ENCODE measurements around the gene NPBWR2. TPM values are rescaled to one million over a fixed set of nuclear protein-coding genes. Genes with fewer than 3 reads are reported as not detected.
"Not testable (repeated sequence)": the region's sequence is repeated elsewhere in the genome, so short reads cannot be mapped to it uniquely, and the experiment has no call there.

Gene NPBWR2
- total RNA-seq, 1 donor from 2014 or later, result not detected

DNA sequence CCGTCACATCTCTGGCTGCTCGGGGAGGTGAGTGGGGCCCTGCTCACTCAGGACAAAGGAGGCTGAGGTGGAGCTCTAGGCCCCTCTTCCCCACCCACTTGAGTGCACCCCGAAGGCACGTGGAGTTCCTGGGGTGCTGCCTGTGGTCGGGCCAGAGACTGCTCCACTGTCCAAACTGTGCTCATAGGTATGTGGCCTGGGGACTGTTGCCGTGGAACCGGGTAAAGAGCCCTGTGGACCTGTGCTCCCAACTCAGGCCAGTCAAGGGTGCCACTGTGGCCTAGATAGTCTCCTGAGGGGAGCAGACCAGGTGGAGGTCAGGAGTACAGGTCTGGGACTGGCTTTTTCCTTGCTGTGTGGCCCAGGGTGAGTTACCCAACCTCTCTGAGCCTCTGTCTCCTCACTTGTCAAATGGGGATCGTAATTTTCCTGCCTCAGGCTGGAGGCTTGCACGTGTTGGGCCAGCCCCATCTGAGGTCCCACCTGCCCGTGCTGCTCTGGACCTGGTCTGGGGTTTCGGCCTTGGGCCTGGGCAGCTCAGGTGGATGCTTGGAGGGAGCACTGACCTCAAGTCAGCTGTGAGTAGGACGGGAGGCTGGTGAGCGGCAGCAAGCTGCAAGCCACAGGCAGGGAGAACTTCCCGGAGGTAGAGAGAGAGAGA lies 12.4 kb upstream of the NPBWR2 start:
- H3K4me1 Mint-ChIP-seq, result peaks cover 5% of the 10 kb centered on the region
- H3K36me3 Mint-ChIP-seq, result no peaks in the 10 kb centered on the region
- no peaks in the 10 kb centered on the region for H3K79me2 ChIP-seq (ENCODE audit: low read depth)
- H3K9me3 Mint-ChIP-seq, result peaks cover 6% of the 10 kb centered on the region
- no peak overlapping the region for H3K4me3 ChIP-seq
- H3K4me2 ChIP-seq, result no peak overlapping the region
- H3K27me3 ChIP-seq, result peaks cover 32% of the 10 kb centered on the region
- H3K36me3 ChIP-seq, result no peaks in the 10 kb centered on the region
- no peak for TF ChIP-seq CTCF (IDR thresholded peaks at IDR 0.05)
- no peak for TF ChIP-seq EZH2phosphoT487 (IDR thresholded peaks at IDR 0.05)
- TF ChIP-seq EZH2 (IDR thresholded peaks at IDR 0.05), result no peak
- no peaks in the 10 kb centered on the region for H3K9me3 ChIP-seq (ENCODE audit: low read depth)
- H3F3A ChIP-seq (ENCODE audit: low read depth), result no peaks in the 10 kb centered on the region
- H3K4me3 Mint-ChIP-seq, result no peak overlapping the region
- no peak overlapping the region for H2AFZ ChIP-seq (replicated peaks)
- H3K27ac ChIP-seq, result no peak overlapping the region
- H3K4me1 ChIP-seq, result no peaks in the 10 kb centered on the region
- H3K27me3 Mint-ChIP-seq (ENCODE audit: insufficient read depth, low read depth), result peaks cover 23% of the 10 kb centered on the region
- no peak for DNase-seq (ENCODE audit: low spot score)
- no peak overlapping the region for H3K27ac Mint-ChIP-seq
- no peaks in the 10 kb centered on the region for H4K20me1 ChIP-seq (ENCODE audit: low read depth)
- H3K9ac ChIP-seq, result no peak overlapping the region

DNA sequence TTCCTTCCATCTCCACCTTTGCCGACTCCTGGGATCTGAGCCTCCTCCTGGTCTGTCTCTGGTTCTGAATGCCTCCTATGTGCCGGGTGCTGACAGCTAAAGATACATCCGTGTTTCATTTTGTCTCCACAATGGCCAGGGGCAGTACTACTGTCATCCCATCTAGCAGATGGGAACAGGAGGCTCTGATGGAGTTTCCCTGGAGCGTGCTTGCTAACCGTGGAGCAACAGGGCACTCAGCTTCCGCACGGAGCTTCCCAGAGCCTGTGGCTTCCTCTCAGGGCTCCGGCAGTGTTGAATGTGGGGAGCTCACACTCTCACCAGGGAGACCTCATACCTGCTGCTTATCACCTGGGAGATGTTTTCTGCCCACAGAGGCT lies 11.9 kb upstream of the NPBWR2 start:
- Histone ChIP-seq H3K36me3 (no peaks in the 10 kb centered on the region), H3K79me2 (ENCODE audit: low read depth) (no peaks in the 10 kb centered on the region), H3K4me2 (no peak overlapping the region), H4K20me1 (ENCODE audit: low read depth) (no peaks in the 10 kb centered on the region), H3K4me3 (no peak overlapping the region), H3F3A (ENCODE audit: low read depth) (no peaks in the 10 kb centered on the region), H3K9ac (no peak overlapping the region), H3K27ac (no peak overlapping the region), H2AFZ (replicated peaks) (no peak overlapping the region), H3K4me1 (no peaks in the 10 kb centered on the region), H3K9me3 (ENCODE audit: low read depth) (no peaks in the 10 kb centered on the region), H3K27me3 (peaks cover 32% of the 10 kb centered on the region)
- H3K4me1 Mint-ChIP-seq, result peaks cover 5% of the 10 kb centered on the region
- peaks cover 2% of the 10 kb centered on the region for H3K9me3 Mint-ChIP-seq
- no peak for DNase-seq (ENCODE audit: low spot score)
- no peak overlapping the region for H3K4me3 Mint-ChIP-seq
- no peaks in the 10 kb centered on the region for H3K36me3 Mint-ChIP-seq
- TF ChIP-seq EZH2 (IDR thresholded peaks at IDR 0.05), result no peak
- no peak for TF ChIP-seq CTCF (IDR thresholded peaks at IDR 0.05)
- no peak for TF ChIP-seq EZH2phosphoT487 (IDR thresholded peaks at IDR 0.05)
- H3K27me3 Mint-ChIP-seq (ENCODE audit: insufficient read depth, low read depth), result peaks cover 22% of the 10 kb centered on the region
- H3K27ac Mint-ChIP-seq, result no peak overlapping the region

DNA sequence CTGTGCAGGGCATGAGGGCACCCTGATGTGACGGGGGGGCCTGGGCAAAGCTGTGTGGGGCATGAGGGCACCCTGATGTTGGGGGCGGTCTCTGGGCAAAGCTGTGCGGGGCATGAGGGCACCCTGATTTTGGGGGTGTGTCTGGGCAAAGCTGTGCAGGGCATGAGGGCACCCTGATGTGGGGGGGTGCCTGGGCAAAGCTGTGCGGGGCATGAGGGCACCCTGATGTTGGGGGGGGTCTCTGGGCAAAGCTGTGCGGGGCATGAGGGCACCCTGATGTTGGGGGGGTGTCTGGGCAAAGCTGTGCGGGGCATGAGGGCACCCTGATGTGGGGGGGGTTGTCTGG lies 10.0 kb upstream of the NPBWR2 start:
- not testable (repeated sequence) for H4K20me1 ChIP-seq (ENCODE audit: low read depth); H3K4me3 Mint-ChIP-seq; H2AFZ ChIP-seq (replicated peaks); DNase-seq (ENCODE audit: low spot score); H3K9me3 Mint-ChIP-seq; H3K4me1 ChIP-seq; H3K27ac Mint-ChIP-seq; H3F3A ChIP-seq (ENCODE audit: low read depth); H3K9me3 ChIP-seq (ENCODE audit: low read depth); H3K27ac ChIP-seq; H3K4me2 ChIP-seq; H3K9ac ChIP-seq; H3K79me2 ChIP-seq (ENCODE audit: low read depth); H3K4me3 ChIP-seq; H3K36me3 ChIP-seq; H3K4me1 Mint-ChIP-seq; H3K36me3 Mint-ChIP-seq
- H3K27me3 Mint-ChIP-seq (ENCODE audit: insufficient read depth, low read depth), result peaks cover 24% of the 10 kb centered on the region
- peaks cover 19% of the 10 kb centered on the region for H3K27me3 ChIP-seq

DNA sequence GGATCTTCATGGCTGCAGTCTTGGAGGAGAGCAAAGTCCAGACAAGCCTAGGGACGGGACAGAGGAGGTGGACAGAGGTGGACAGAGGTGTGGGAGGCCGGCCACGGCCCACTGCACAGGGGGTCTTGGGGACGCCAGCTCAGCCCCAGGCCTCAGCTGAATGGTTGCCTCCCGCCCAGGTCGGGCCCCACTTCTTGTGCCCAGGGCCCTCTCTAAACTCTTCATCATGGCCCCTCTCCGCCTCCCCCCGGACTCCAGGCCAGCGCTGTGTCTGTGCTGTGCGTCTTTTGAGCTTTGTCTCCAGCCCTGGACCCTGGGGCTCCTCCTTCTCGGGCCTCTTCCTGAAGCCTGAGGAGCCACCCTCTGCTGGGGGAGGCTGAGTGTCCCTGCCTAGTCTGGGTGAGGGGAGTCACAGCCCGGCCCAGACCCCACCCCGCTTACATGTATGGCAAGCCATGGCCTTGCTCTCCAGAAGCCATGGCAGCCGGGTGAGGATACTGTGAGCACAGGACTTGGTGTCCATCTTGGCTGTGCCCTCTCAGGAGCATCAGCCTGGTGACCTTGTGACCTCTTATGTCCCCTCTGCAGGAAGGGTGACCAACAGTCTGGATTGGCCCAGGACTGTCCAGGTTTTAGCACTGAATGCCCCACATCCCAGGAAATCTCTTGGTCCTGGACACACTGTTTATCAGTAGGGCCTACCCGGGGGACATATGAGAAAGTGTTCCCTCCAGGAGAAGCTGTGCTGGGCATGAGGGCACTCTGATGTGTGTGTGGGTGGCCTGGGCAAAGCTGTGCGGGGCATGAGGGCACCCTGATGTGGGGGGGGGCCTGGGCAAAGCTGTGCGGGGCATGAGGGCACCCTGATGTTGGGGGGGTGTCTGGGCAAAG lies 9.4 kb upstream of the NPBWR2 start:
- no peaks in the 10 kb centered on the region for H3K36me3 ChIP-seq
- H3K9me3 Mint-ChIP-seq, result no peaks in the 10 kb centered on the region
- H3K9me3 ChIP-seq (ENCODE audit: low read depth), result no peaks in the 10 kb centered on the region
- H3K36me3 Mint-ChIP-seq, result no peaks in the 10 kb centered on the region
- H3K4me3 Mint-ChIP-seq, result no peak overlapping the region
- H2AFZ ChIP-seq (replicated peaks), result no peak overlapping the region
- no peak overlapping the region for H3K9ac ChIP-seq
- peaks cover 5% of the 10 kb centered on the region for H3K4me1 Mint-ChIP-seq
- H4K20me1 ChIP-seq (ENCODE audit: low read depth), result no peaks in the 10 kb centered on the region
- H3K4me2 ChIP-seq, result no peak overlapping the region
- no peaks in the 10 kb centered on the region for H3F3A ChIP-seq (ENCODE audit: low read depth)
- H3K27ac Mint-ChIP-seq, result no peak overlapping the region
- no peaks in the 10 kb centered on the region for H3K79me2 ChIP-seq (ENCODE audit: low read depth)
- no peaks in the 10 kb centered on the region for H3K4me1 ChIP-seq
- H3K4me3 ChIP-seq, result no peak overlapping the region
- DNase-seq (ENCODE audit: low spot score), result no peak
- H3K27ac ChIP-seq, result no peak overlapping the region
- TF ChIP-seq EZH2 (IDR thresholded peaks at IDR 0.05) (no peak), CTCF (IDR thresholded peaks at IDR 0.05) (no peak), EZH2phosphoT487 (IDR thresholded peaks at IDR 0.05) (no peak)
- H3K27me3 Mint-ChIP-seq (ENCODE audit: insufficient read depth, low read depth), result peaks cover 22% of the 10 kb centered on the region
- H3K27me3 ChIP-seq, result peaks cover 13% of the 10 kb centered on the region
